ENCODE measurements around the gene MIF4GD. TPM values are rescaled to one million over a fixed set of nuclear protein-coding genes. Genes with fewer than 3 reads are reported as not detected.

MIF4GD gene
- total and polyA plus RNA-seq, 9 of the 15 experiments (the other 6 are each of a cell fraction or from before 2014, with no cell fraction given): 11.8 to 63.8 (median 28.1) TPM

DNA sequence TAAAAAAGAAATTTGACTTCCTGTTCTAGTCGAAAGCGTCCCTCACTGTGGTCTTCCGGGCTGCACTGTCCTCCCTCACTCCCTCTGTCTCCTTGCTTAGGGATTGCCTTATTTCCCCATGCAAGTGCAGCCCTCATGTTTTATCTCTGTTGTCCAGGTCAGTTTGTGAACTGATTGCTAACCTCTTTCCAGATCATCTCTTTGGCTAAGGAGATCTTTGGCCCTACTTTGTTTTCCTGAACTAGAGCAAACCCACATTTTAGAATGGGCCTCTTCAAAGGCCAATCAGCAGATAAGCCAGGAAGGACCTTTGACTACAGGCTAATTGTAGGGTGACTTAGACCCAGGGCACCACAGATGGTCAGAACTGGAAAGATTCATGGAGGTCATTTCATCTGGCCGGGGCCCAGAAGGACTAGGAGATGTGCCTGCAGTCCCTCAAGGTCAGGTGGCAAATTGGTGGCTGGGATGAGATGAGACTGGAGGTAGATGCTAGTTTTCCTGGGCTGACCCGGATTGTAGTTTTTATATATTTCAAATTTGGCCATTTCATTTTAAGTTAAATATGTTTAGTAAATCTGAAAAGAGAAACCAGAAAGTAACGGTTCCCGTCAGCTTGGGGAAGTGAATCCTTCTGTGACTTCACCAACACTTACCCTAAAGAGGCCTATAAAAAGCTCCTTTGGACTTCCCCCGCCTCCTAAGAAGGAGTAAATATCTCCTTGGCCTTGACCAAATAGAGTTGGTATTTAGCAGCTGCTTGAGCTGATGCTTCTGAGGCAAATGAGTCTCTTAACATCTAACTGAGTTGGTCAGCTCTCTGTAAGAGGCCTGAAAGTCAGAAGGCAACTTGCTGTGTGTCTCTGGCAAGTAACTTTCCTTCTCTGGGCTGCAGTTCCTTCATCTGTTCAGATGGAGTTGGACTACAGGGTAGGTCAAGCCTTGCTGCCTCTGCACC, 24.4 kb upstream of the MIF4GD start:
- ChIA-PET CTCF (ENCODE audit: low intra/inter-chr PET ratio) (no interaction called here), POLR2A (interaction anchor here (1.4 kb wide), 1 partner anchor 31 kb away, joined by 3 read pairs; no protein-coding TSS in a partner anchor)
- peak in 3 of 4 experiments; percentile 10 to 48 (median 47) for DNase-seq (ENCODE audit: extremely low read depth in 1 of 4, low spot score in 3 of 4)
- H3K9me1 ChIP-seq (ENCODE audit: control insufficient read depth, insufficient read depth, low read length): no peaks in the 10 kb centered on the region
- no peak overlapping the region for H3K9ac ChIP-seq (ENCODE audit: insufficient read depth in 1 of 2, low read depth in 2 of 2, low read length in 2 of 2)
- intact Hi-C loops (cut with micrococcal nuclease) (no loop called here), in situ Hi-C loops (cut with MboI) (no loop called here)
- H4K20me1 ChIP-seq (replicated peaks; ENCODE audit: control insufficient read depth, insufficient read depth, low read length): no peaks in the 10 kb centered on the region
- no peaks in the 10 kb centered on the region for H3K9me3 ChIP-seq (replicated peaks; ENCODE audit: control insufficient read depth, insufficient read depth, low read depth, low read length)
- peak overlapping the region; percentile 36 for H2AFZ ChIP-seq (ENCODE audit: low read depth, low read length)
- 50% methylated on average over 8 of the region's 8 CpGs for WGBS (ENCODE audit: insufficient coverage, low coverage, missing lambda C conversion rate)
- no peak overlapping the region for H3K4me3 ChIP-seq
- H3K79me2 ChIP-seq (ENCODE audit: control insufficient read depth, insufficient read depth, low read length): no peaks in the 10 kb centered on the region
- no TSS peak for BruUV-seq (replicated peaks)
- H3K27ac ChIP-seq (ENCODE audit: extremely low read depth, low read depth, low read length): peak overlapping the region; percentile 17; the same call in 1 of the 3 replicates
- FAIRE-seq: peak; percentile 80
- H3K4me1 ChIP-seq (replicated peaks in 1 of 2; ENCODE audit: control insufficient read depth in 2 of 2, insufficient read depth in 2 of 2, low read length in 2 of 2): peaks cover 0 to 6% of the 10 kb centered on the region in 2 experiments; a peak in 2 of 5 replicates
- ATAC-seq: peak; percentile 85
- no peak overlapping the region; the same call in 1 of the 2 replicates for H3K4me2 ChIP-seq (ENCODE audit: insufficient read depth, low read length)
- no peaks in the 10 kb centered on the region for H3K27me3 ChIP-seq (ENCODE audit: control insufficient read depth in 2 of 2, insufficient read depth in 2 of 2, low read length in 2 of 2)
- H3K36me3 ChIP-seq (ENCODE audit: control insufficient read depth, insufficient read depth, low read length): no peaks in the 10 kb centered on the region
- no peak for TF ChIP-seq ZNF764 (CRISPR knock-in tag; IDR thresholded peaks at IDR 0.05; ENCODE audit: low read depth)
- TF ChIP-seq, protein P1, sequence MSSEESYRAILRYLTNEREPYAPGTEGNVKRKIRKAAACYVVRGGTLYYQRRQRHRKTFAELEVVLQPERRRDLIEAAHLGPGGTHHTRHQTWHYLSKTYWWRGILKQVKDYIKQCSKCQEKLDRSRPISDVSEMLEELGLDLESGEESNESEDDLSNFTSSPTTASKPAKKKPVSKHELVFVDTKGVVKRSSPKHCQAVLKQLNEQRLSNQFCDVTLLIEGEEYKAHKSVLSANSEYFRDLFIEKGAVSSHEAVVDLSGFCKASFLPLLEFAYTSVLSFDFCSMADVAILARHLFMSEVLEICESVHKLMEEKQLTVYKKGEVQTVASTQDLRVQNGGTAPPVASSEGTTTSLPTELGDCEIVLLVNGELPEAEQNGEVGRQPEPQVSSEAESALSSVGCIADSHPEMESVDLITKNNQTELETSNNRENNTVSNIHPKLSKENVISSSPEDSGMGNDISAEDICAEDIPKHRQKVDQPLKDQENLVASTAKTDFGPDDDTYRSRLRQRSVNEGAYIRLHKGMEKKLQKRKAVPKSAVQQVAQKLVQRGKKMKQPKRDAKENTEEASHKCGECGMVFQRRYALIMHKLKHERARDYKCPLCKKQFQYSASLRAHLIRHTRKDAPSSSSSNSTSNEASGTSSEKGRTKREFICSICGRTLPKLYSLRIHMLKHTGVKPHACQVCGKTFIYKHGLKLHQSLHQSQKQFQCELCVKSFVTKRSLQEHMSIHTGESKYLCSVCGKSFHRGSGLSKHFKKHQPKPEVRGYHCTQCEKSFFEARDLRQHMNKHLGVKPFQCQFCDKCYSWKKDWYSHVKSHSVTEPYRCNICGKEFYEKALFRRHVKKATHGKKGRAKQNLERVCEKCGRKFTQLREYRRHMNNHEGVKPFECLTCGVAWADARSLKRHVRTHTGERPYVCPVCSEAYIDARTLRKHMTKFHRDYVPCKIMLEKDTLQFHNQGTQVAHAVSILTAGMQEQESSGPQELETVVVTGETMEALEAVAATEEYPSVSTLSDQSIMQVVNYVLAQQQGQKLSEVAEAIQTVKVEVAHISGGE (CRISPR knock-in tag; IDR thresholded peaks at IDR 0.05): peak in 2 of 3 experiments; percentile 60 to 94; a peak in 2 of 6 replicates
- no peak for TF ChIP-seq BRD4 (IDR thresholded peaks at IDR 0.05)
- TF ChIP-seq, protein P2, sequence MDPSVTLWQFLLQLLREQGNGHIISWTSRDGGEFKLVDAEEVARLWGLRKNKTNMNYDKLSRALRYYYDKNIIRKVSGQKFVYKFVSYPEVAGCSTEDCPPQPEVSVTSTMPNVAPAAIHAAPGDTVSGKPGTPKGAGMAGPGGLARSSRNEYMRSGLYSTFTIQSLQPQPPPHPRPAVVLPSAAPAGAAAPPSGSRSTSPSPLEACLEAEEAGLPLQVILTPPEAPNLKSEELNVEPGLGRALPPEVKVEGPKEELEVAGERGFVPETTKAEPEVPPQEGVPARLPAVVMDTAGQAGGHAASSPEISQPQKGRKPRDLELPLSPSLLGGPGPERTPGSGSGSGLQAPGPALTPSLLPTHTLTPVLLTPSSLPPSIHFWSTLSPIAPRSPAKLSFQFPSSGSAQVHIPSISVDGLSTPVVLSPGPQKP (CRISPR knock-in tag; IDR thresholded peaks at IDR 0.05): no peak
- no peak for TF ChIP-seq SMARCE1 (IDR thresholded peaks at IDR 0.05)
- TF ChIP-seq PTTG1 (tag; IDR thresholded peaks at IDR 0.05; ENCODE audit: low read depth): no peak
- TF ChIP-seq TRIM24 (IDR thresholded peaks at IDR 0.05): no peak
- no peak for TF ChIP-seq ZNF644 (tag; IDR thresholded peaks at IDR 0.05; ENCODE audit: low read depth)
- no peak for TF ChIP-seq HMG20B (CRISPR knock-in tag; IDR thresholded peaks at IDR 0.05)
- no peak for TF ChIP-seq ATF7 (IDR thresholded peaks at IDR 0.05)
- no peak for TF ChIP-seq PHF20 (IDR thresholded peaks at IDR 0.05; ENCODE audit: partially characterized antibody)
- no peak for TF ChIP-seq TOE1 (IDR thresholded peaks at IDR 0.05; ENCODE audit: borderline replicate concordance)
- no peak for TF ChIP-seq TOE1 (CRISPR knock-in tag; IDR thresholded peaks at IDR 0.05; ENCODE audit: borderline replicate concordance, low read depth)
- peak; percentile 60; the same call in 1 of the 2 replicates for TF ChIP-seq DPF2 (IDR thresholded peaks at IDR 0.05)
- no peak for TF ChIP-seq CEBPB (tag; IDR thresholded peaks at IDR 0.05)
- no peak for TF ChIP-seq FOXJ2 (tag; IDR thresholded peaks at IDR 0.05)
- TF ChIP-seq ZNF263 (CRISPR knock-in tag; IDR thresholded peaks at IDR 0.05; ENCODE audit: borderline replicate concordance): no peak
- TF ChIP-seq JUN (IDR thresholded peaks at IDR 0.05; ENCODE audit: borderline replicate concordance, low read depth, low read length): no peak
- TF ChIP-seq JUN (CRISPR knock-in tag; IDR thresholded peaks at IDR 0.05; ENCODE audit: borderline replicate concordance): no peak

Measured in K562 (cell line).